C4-2B (cell line): ENCODE measurements around the gene NTMT1.

Experiments used
- H3K27ac ChIP-seq: fragments of 450-650 bp; 2 replicates; pipeline ENCODE4 v1.5.1; 2017
- ZFX ChIP-seq: fragments of 450-650 bp; IDR thresholded peaks from 2 replicates; pipeline ENCODE4 v1.6.1; 2017
- TF ChIP-seq, protein P1 (sequence below): fragments of 450-650 bp; conservative IDR thresholded peaks from 2 replicates; pipeline ENCODE4 v1.5.1; 2017; ENCODE audit warnings: mild to moderate bottlenecking

NTMT1 gene

DNA sequence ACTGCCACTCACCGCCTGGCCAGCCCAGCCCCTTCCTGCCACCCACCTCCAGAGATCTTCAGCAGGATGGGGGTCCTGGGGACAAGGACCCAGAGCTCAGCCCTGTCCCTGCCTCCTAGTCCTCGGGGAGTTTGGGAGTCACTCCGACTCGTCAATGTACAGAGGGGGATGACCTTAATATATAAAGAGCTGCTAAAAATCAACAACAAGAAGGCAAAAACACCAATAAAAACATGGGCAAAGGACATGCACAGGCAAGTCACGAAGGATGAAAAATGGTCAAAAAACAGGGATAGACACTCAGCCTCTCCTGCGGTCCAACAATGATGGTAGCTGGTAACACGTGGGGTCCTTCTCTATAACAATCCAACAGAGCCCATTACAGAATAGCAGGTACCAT is 20.7 kb downstream of the NTMT1 start:
- TF ChIP-seq, protein P1, sequence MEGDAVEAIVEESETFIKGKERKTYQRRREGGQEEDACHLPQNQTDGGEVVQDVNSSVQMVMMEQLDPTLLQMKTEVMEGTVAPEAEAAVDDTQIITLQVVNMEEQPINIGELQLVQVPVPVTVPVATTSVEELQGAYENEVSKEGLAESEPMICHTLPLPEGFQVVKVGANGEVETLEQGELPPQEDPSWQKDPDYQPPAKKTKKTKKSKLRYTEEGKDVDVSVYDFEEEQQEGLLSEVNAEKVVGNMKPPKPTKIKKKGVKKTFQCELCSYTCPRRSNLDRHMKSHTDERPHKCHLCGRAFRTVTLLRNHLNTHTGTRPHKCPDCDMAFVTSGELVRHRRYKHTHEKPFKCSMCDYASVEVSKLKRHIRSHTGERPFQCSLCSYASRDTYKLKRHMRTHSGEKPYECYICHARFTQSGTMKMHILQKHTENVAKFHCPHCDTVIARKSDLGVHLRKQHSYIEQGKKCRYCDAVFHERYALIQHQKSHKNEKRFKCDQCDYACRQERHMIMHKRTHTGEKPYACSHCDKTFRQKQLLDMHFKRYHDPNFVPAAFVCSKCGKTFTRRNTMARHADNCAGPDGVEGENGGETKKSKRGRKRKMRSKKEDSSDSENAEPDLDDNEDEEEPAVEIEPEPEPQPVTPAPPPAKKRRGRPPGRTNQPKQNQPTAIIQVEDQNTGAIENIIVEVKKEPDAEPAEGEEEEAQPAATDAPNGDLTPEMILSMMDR, result no peak
- TF ChIP-seq ZFX, result no peak
- no peak overlapping the region for H3K27ac ChIP-seq

DNA sequence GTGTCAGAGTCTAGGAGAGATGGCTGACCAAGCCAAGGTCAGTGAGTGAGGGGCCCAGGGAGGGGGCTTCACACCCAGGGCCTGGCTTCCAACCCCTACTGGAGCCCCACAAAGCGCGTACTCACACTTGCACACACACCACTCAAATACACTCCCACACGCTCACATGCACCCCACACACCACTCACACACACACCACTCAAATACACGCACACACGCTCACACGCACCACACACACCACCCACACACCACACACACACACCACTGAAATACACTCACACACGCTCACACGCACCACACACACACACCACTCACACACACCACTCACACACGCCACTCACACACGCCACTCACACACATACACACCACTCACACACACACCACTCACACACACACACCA is 21.7 kb downstream of the NTMT1 start:
- TF ChIP-seq ZFX, result no peak
- TF ChIP-seq, protein P1, result no peak
- H3K27ac ChIP-seq, result no peak overlapping the region

DNA sequence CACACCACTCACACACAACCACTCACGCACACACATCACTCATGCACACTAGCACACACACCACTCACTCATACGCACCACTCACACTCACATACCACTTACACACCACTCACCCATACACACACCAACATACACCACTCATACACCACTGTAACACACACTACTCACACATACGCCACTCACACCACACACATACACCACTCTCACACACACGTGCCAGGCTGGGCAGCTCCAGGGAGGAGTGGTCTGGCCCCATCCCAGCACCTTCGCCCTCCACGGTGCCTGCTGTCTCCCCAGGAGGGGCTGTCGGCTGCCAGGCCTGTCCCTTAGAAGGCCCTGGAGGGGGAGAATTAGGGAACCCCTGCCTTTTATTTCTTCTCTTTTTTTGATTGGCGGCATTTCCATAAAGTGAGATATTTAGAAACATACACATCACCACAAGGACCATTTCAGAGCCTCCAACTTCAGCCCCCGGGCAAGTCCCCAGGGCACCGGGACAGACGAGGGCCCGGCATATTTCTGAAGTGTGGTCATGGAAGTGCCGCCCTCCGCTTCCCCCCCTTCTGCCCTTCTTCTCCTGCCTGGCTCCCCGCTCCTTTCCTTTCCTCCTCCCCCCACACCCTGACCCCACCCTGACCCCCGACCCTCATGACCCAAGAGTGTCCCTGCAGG is 22.3 kb downstream of the NTMT1 start:
- TF ChIP-seq, protein P1, result no peak
- no peak for TF ChIP-seq ZFX

DNA sequence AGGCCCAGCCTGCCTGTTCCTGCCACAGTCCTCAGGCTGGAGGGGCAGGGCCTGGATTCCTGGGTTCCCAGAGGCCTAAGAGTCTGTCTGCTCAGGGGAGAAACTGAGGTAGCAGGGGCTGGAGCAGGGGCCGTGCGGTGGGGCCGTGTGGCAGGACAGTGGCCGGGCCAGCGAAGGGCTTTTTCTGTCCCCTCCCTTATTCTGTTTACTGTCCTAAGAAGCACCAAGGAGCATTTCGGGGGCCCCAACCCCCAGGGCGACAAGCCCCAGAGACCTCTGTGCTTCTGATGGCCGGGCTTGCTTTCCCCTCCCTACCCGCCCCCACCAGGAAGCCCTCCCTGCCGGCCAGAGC is 22.8 kb downstream of the NTMT1 start:
- TF ChIP-seq, protein P1, result no peak
- no peak for TF ChIP-seq ZFX
- no peak overlapping the region for H3K27ac ChIP-seq

More for the DNA sequence above, 22.3 kb downstream of the NTMT1 start:
- H3K27ac ChIP-seq, result no peak overlapping the region

DNA sequence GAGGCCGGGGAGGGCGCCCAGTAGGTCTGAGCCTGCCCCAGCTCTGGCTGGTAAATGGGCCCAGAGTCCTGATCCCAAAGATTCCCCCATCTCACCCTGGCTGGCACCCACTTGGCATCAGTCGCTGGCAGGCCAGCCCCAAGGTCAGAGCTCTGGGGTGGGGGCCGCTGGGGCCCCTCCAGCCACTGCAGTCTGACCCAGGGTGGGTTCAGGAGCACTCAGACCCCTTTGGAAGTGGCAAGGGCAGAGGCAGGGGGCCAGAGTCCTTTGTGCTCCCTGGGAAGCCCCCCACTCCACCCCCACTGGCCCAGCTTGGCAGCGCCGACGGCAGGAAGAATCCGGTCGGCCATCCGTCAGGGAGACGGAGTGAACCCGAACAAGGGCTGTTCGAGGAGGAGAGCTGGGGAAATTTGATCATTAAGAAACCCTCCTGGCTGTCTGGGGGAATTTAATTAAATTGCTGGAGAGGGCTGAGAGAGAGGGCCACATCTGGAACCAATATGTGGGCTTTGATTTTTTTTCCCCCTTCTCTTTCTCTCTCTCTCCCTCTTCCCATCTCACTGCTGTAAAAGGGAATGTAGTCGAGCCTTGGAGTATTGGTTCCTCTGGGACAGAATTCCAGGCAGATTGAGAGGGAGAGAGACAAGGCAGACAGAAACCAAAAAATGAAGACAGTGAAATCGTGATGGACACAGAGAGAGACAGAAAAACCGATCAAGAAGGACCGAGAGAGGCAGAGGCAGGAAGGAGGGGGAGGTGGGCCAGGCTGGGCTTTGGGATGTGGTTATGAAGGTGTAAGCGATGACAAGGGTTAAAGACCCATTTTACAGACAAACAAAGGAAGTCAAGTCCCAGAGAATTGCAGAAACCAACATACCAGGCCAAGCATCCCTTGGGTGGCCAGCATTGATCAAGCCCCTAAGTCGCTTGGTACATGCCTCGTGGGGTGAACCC is 24.0 kb downstream of the NTMT1 start:
- TF ChIP-seq ZFX, result no peak
- TF ChIP-seq, protein P1, result no peak
- no peak overlapping the region for H3K27ac ChIP-seq

DNA sequence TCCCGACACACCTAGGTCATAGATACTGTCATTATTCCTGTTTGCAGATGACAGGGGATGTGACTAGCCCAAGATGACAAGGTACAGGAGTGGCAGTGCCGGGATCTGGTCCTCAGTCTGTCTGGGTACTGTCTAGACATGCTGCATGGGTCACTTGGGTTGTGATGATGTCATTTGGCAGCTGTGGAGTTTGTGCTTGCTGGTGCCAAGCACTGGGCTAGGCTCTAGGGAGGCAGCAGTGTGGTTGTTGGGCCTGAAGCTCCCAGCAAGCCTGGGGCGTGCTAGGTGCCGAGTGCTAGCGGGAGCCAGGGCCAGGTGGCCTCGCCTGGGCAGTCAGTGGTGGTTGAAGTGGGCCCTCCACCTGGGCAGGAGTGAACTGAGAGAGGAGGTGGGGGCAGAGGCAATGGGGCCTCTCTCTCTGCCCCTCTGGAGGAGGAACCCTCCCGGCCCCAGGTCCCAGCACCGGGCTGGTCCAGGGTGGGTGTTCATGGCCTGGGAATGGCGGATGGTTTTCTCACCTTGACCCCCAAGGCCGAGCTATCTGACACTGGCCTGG is 24.8 kb downstream of the NTMT1 start:
- no peak overlapping the region for H3K27ac ChIP-seq
- TF ChIP-seq, protein P1, result no peak
- no peak for TF ChIP-seq ZFX
